ENCODE results near the gene ZC2HC1C.

GRCh38 chr14:75064205-75064567 is 5.3 kb upstream of the ZC2HC1C start:
- TF ChIP-seq CTCF (IDR thresholded peaks at IDR 0.05; ENCODE audit: insufficient read depth, low read length) (no peak), REST (IDR thresholded peaks at IDR 0.05; ENCODE audit: insufficient replicate concordance, low read depth) (no peak)
